Vagina (tissue), 2 donors: ENCODE measurements around the gene CCDC154.

ENCODE experiments used
- CTCF ChIP-seq, 3 experiments: fragments of 450-650 bp in 2 of 3; fragments of 200-600 bp in 1 of 3; sonication (generic) in 1 of 3; IDR thresholded peaks; one replicate each; pipeline ENCODE4 v1.5.1; 2017 to 2019; ENCODE audit warnings: antibody characterized with exemption in 3 of 3, mild to moderate bottlenecking in 2 of 3, moderate library complexity in 2 of 3
- POLR2A ChIP-seq, 2 donors: fragments of 450-650 bp; IDR thresholded peaks; one replicate each; pipeline ENCODE4 v1.6.1; 2017; ENCODE audit warnings: antibody characterized with exemption in 2 of 2, mild to moderate bottlenecking in 2 of 2, moderate library complexity in 2 of 2
- POLR2AphosphoS5 ChIP-seq, 2 donors: sonication (generic); formaldehyde crosslinking; IDR thresholded peaks; one replicate each; pipeline ENCODE4 v1.9.0; 2017; ENCODE audit warnings: antibody characterized with exemption in 2 of 2, mild to moderate bottlenecking in 2 of 2, low read depth in 1 of 2; ENCODE audit not compliant: insufficient read depth in 1 of 2

- TF ChIP-seq POLR2AphosphoS5 (IDR thresholded peaks at IDR 0.05; ENCODE audit: insufficient read depth in 1 of 2, low read depth in 1 of 2) = no peak
- no peak for TF ChIP-seq CTCF (IDR thresholded peaks at IDR 0.05)
- TF ChIP-seq POLR2A (IDR thresholded peaks at IDR 0.05) = no peak
Observed at GRCh38 chr16:1452530-1452929, 8.2 kb upstream of the CCDC154 start.
